HepG2 (cell line): ENCODE data around the gene TMEM219. TPM values are rescaled to one million over a fixed set of nuclear protein-coding genes. Genes with fewer than 3 reads are reported as not detected.

Experiments
- CBFB ChIP-seq: sonication (generic); formaldehyde crosslinking; IDR thresholded peaks from 2 replicates; pipeline ENCODE4 v1.4.0; 2020; ENCODE audit warnings: missing genetic modification reagents
- EEA1 ChIP-seq: sonication (generic); formaldehyde crosslinking; IDR thresholded peaks from 2 replicates; pipeline ENCODE4 v1.5.1; 2020; ENCODE audit warnings: mild to moderate bottlenecking, missing genetic modification reagents, borderline replicate concordance
- EHMT2 ChIP-seq: fragments of 200-600 bp; sonication (generic); IDR thresholded peaks from 2 replicates; pipeline ENCODE4 v1.7.0; 2017; ENCODE audit warnings: antibody characterized with exemption, low read depth, low read length, borderline replicate concordance
- FOSL2 ChIP-seq: sonication (generic); formaldehyde crosslinking; IDR thresholded peaks from 2 replicates; pipeline ENCODE4 v1.4.0; 2020; ENCODE audit warnings: missing genetic modification reagents
- KDM2A ChIP-seq: sonication (generic); formaldehyde crosslinking; IDR thresholded peaks from 2 replicates; pipeline ENCODE4 v1.4.0; 2020; ENCODE audit warnings: low read depth, missing genetic modification reagents, borderline replicate concordance
- KMT2B ChIP-seq: IDR thresholded peaks from 2 replicates; pipeline ENCODE4 v1.6.1; 2016; ENCODE audit warnings: missing genetic modification reagents, missing compliant biosample characterization
- MBNL3 ChIP-seq: fragments of 250-450 bp; sonication (Bioruptor Pico); conservative IDR thresholded peaks from 2 replicates; pipeline ENCODE4 v1.8.0; 2022; ENCODE audit warnings: mild to moderate bottlenecking, inconsistent platforms
- MZF1 ChIP-seq: sonication (generic); formaldehyde crosslinking; IDR thresholded peaks from 2 replicates; pipeline ENCODE4 v1.8.1; 2023; ENCODE audit warnings: mild to moderate bottlenecking, missing genetic modification reagents, borderline replicate concordance
- NR2F6 ChIP-seq, 2 experiments: IDR thresholded peaks; 2 replicates each; pipeline ENCODE4 v1.6.1; 2016; ENCODE audit warnings: antibody characterized with exemption in 1 of 2, mild to moderate bottlenecking in 1 of 2
- PHB2 ChIP-seq: fragments of 450-650 bp; IDR thresholded peaks from 2 replicates; pipeline ENCODE4 v1.6.1; 2018; ENCODE audit not compliant: partially characterized antibody
- PRPF4 ChIP-seq: fragments of 200-400 bp; formaldehyde crosslinking; IDR thresholded peaks from 2 replicates; pipeline ENCODE4 v1.6.1; 2016; ENCODE audit warnings: low read length, low read depth; ENCODE audit not compliant: poor library complexity, severe bottlenecking
- SALL1 ChIP-seq: sonication (generic); formaldehyde crosslinking; IDR thresholded peaks from 2 replicates; pipeline ENCODE4 v1.8.0; 2022; ENCODE audit warnings: mild to moderate bottlenecking, missing genetic modification reagents
- SMAD1 ChIP-seq: sonication (generic); formaldehyde crosslinking; IDR thresholded peaks from 2 replicates; pipeline ENCODE4 v1.4.0; 2020; ENCODE audit warnings: missing genetic modification reagents, low read depth, mild to moderate bottlenecking, borderline replicate concordance
- TEAD3 ChIP-seq: optimal IDR thresholded peaks from 2 replicates; pipeline ENCODE3; 2016; ENCODE audit warnings: borderline replicate concordance
- ZMYM4 ChIP-seq: sonication (generic); formaldehyde crosslinking; IDR thresholded peaks from 2 replicates; pipeline ENCODE4 v1.8.1; 2023; ENCODE audit warnings: mild to moderate bottlenecking, missing genetic modification reagents
- ZNF354B ChIP-seq: sonication (generic); formaldehyde crosslinking; IDR thresholded peaks from 2 replicates; pipeline ENCODE4 v1.8.0; 2022; ENCODE audit warnings: mild to moderate bottlenecking, missing genetic modification reagents
- ZNF724P ChIP-seq: sonication (generic); formaldehyde crosslinking; IDR thresholded peaks from 2 replicates; pipeline ENCODE4 v1.8.0; 2022; ENCODE audit warnings: missing genetic modification reagents, borderline replicate concordance
- ZNF878 ChIP-seq: sonication (generic); formaldehyde crosslinking; IDR thresholded peaks from 2 replicates; pipeline ENCODE4 v1.8.1; 2023; ENCODE audit warnings: mild to moderate bottlenecking, missing genetic modification reagents, moderate library complexity
- ZNF883 ChIP-seq: sonication (generic); formaldehyde crosslinking; IDR thresholded peaks from 2 replicates; pipeline ENCODE4 v1.5.1; 2020; ENCODE audit warnings: mild to moderate bottlenecking, missing genetic modification reagents; ENCODE audit errors: not compliant biosample characterization
- polyA plus RNA-seq, 8 experiments: library from polyadenylated mRNA; depleted of rRNA in 3 of 8; stranded (reverse) in 7 of 8; unstranded in 1 of 8; fragments of >200 nt; fragmentation: Illumina TruSeq in 4 of 8; extraction: Trizol in 4 of 8; gene quantifications; 2 replicates each; pipeline versions ENCODE4 v1.2.1 to v1.2.3, GENCODE V29; 2011 to 2016; ENCODE audit warnings: low read depth in 4 of 8, missing spikeins in 1 of 8, mixed read lengths in 1 of 8; ENCODE audit not compliant: insufficient read depth in 1 of 8
- total RNA-seq, 5 experiments: library from RNA; depleted of rRNA; stranded (reverse); fragments of >200 nt; fragmentation: Illumina TruSeq; extraction: Trizol; gene quantifications; 2 replicates each; pipeline ENCODE4 v1.2.3, GENCODE V29; 2016; ENCODE audit warnings: low read depth in 1 of 5
- TF ChIP-seq, protein P1 (sequence below): sonication (generic); formaldehyde crosslinking; IDR thresholded peaks from 2 replicates; pipeline ENCODE4 v1.5.0; 2020; ENCODE audit warnings: mild to moderate bottlenecking, missing genetic modification reagents
- TF ChIP-seq, protein P2 (sequence below): sonication (generic); formaldehyde crosslinking; conservative IDR thresholded peaks from 2 replicates; pipeline ENCODE4 v1.8.1; 2023; ENCODE audit warnings: missing genetic modification reagents
- TF ChIP-seq, protein P3 (sequence below): sonication (generic); formaldehyde crosslinking; IDR thresholded peaks from 2 replicates; pipeline ENCODE4 v1.5.0; 2020; ENCODE audit warnings: missing genetic modification reagents
- TF ChIP-seq, protein P4 (sequence below): sonication (generic); formaldehyde crosslinking; IDR thresholded peaks from 2 replicates; pipeline ENCODE4 v1.4.0; 2020; ENCODE audit warnings: mild to moderate bottlenecking, missing genetic modification reagents, borderline replicate concordance

Gene TMEM219
- total and polyA plus RNA-seq, 2 of the 13 experiments (the other 11 are each of a cell fraction or from before 2014, with no cell fraction given): 105 to 115 TPM

DNA sequence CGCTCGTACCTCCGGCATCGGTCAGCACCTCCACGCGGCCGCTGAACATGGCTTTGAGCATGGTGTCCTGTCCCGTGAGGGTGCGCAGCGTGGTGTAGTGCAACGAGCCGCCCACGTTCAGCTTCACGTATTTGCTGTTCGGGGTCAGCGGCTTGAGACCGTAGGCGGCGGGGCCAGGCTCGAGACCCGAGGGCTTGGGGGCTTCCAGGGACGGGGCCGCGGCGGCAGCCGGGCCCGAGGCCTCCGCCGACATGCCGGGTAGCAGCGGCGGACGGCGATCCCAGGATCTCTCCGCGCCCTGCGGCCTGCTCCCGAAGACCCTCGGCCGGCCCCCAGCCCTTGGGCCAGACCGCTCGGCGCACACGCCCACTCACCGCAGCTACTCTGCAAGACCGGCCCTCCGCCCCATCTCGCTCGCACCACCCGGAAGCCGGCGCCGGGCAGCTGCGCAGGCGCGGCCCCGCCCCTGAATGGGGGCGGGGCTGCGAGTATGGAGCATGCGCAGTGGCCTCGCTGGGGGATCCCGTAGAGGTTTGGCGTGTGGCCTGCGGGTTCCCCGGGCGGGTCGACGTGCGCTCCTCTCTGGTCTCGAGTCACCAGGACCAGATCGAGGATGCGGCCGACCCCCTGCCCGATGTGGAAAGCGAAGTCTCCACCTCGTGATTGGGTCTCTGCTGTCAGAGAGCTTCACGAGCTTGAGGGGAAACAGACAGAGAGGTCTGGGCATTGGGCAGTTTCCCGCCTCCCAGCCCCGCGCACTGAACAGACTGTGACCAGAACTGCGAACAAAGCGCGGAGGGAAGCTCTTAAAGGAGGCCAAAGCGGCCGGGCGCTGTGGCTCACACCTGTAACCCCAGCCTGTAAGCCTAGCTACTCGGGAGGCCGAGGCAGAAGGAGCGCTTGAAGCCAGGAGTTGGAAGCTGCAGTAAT lies 35.8 kb upstream of the TMEM219 start, which contains the start of gene KCTD13 (continued):
- TF ChIP-seq TEAD3 (CRISPR knock-in tag) (peak; percentile 40), KDM2A (peak; percentile 76), EHMT2 (no peak), MZF1 (CRISPR knock-in tag) (no peak), PRPF4 (no peak), PHB2 (no peak), ZNF724P (CRISPR knock-in tag) (peak; percentile 76; the same call in 1 of the 2 replicates), KMT2B (CRISPR knock-in tag) (peak; percentile 90), CBFB (CRISPR knock-in tag) (peak; percentile 67), SMAD1 (CRISPR knock-in tag) (peak; percentile 35), MBNL3 (CRISPR knock-in tag) (no peak), SALL1 (CRISPR knock-in tag) (peak; percentile 90), NR2F6 (IDR thresholded peaks at IDR 0.05) (no peak), NR2F6 (CRISPR knock-in tag; IDR thresholded peaks at IDR 0.05) (peak; percentile 34; the same call in 1 of the 2 replicates), ZMYM4 (CRISPR knock-in tag) (peak; percentile 72; the same call in 1 of the 2 replicates), ZNF878 (CRISPR knock-in tag) (no peak), ZNF883 (CRISPR knock-in tag) (no peak), FOSL2 (peak; percentile 29), EEA1 (peak; percentile 92; the same call in 1 of the 2 replicates), ZNF354B (0 out of 2 replicates have a peak, but pooled peaks have one; percentile 54)
- TF ChIP-seq, protein P1, sequence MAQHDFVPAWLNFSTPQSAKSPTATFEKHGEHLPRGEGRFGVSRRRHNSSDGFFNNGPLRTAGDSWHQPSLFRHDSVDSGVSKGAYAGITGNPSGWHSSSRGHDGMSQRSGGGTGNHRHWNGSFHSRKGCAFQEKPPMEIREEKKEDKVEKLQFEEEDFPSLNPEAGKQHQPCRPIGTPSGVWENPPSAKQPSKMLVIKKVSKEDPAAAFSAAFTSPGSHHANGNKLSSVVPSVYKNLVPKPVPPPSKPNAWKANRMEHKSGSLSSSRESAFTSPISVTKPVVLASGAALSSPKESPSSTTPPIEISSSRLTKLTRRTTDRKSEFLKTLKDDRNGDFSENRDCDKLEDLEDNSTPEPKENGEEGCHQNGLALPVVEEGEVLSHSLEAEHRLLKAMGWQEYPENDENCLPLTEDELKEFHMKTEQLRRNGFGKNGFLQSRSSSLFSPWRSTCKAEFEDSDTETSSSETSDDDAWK: no peak
- TF ChIP-seq, protein P2, sequence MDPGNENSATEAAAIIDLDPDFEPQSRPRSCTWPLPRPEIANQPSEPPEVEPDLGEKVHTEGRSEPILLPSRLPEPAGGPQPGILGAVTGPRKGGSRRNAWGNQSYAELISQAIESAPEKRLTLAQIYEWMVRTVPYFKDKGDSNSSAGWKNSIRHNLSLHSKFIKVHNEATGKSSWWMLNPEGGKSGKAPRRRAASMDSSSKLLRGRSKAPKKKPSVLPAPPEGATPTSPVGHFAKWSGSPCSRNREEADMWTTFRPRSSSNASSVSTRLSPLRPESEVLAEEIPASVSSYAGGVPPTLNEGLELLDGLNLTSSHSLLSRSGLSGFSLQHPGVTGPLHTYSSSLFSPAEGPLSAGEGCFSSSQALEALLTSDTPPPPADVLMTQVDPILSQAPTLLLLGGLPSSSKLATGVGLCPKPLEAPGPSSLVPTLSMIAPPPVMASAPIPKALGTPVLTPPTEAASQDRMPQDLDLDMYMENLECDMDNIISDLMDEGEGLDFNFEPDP (CRISPR knock-in tag): no peak
- TF ChIP-seq, protein P3, sequence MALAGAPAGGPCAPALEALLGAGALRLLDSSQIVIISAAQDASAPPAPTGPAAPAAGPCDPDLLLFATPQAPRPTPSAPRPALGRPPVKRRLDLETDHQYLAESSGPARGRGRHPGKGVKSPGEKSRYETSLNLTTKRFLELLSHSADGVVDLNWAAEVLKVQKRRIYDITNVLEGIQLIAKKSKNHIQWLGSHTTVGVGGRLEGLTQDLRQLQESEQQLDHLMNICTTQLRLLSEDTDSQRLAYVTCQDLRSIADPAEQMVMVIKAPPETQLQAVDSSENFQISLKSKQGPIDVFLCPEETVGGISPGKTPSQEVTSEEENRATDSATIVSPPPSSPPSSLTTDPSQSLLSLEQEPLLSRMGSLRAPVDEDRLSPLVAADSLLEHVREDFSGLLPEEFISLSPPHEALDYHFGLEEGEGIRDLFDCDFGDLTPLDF: peak; percentile 87
- TF ChIP-seq, protein P4, sequence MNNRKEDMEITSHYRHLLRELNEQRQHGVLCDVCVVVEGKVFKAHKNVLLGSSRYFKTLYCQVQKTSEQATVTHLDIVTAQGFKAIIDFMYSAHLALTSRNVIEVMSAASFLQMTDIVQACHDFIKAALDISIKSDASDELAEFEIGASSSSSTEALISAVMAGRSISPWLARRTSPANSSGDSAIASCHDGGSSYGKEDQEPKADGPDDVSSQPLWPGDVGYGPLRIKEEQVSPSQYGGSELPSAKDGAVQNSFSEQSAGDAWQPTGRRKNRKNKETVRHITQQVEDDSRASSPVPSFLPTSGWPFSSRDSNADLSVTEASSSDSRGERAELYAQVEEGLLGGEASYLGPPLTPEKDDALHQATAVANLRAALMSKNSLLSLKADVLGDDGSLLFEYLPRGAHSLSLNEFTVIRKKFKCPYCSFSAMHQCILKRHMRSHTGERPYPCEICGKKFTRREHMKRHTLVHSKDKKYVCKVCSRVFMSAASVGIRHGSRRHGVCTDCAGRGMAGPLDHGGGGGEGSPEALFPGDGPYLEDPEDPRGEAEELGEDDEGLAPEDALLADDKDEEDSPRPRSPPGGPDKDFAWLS (CRISPR knock-in tag): peak; percentile 84
